Esophagus muscularis mucosa (tissue), 4 donors: ENCODE data around the gene PARP3. TPM values are rescaled to one million over a fixed set of nuclear protein-coding genes. Genes with fewer than 3 reads are reported as not detected.
"Not testable (repeated sequence)": the region's sequence is repeated elsewhere in the genome, so short reads cannot be mapped to it uniquely, and the experiment has no call there.

ENCODE experiments used
- DNase-seq: peaks from one replicate; pipeline ENCODE4 v3.0.0-alpha.2; 2017; ENCODE audit errors: extremely low spot score
- H3K27ac ChIP-seq, 4 donors: fragments of 200-600 bp; sonication (generic); replicated peaks in 1 of 4; 1 replicate in 3 of 4; 2 replicates in 1 of 4; pipeline ENCODE4 v1.5.1; 2016 to 2019; ENCODE audit warnings: mild to moderate bottlenecking in 1 of 4
- H3K27me3 ChIP-seq, 4 donors: fragments of 200-600 bp; sonication (generic); one replicate each; pipeline versions ENCODE4 v1.5.1 to v1.6.0; 2016 to 2019
- H3K36me3 ChIP-seq, 4 donors: fragments of 200-600 bp; sonication (generic); one replicate each; pipeline ENCODE4 v1.5.1; 2016 to 2019
- H3K4me1 ChIP-seq, 4 donors: fragments of 200-600 bp; sonication (generic); one replicate each; pipeline ENCODE4 v1.5.1; 2016 to 2019
- H3K4me3 ChIP-seq, 4 donors: fragments of 200-600 bp; sonication (generic); 1 replicate in 2 of 4; 2 replicates in 2 of 4; pipeline ENCODE4 v1.5.1; 2016 to 2019; ENCODE audit warnings: mild to moderate bottlenecking in 4 of 4, moderate library complexity in 1 of 4
- H3K9me3 ChIP-seq, 4 donors: fragments of 200-600 bp; sonication (generic); 1 replicate in 3 of 4; 2 replicates in 1 of 4; pipeline ENCODE4 v1.5.1; 2016 to 2019
- EP300 ChIP-seq: sonication (generic); formaldehyde crosslinking; IDR thresholded peaks from one replicate; pipeline ENCODE4 v1.6.1; 2017; ENCODE audit warnings: antibody characterized with exemption
- POLR2A ChIP-seq: fragments of 450-650 bp; IDR thresholded peaks from one replicate; pipeline ENCODE4 v1.6.1; 2017; ENCODE audit warnings: antibody characterized with exemption, moderate library complexity, mild to moderate bottlenecking, low read depth
- POLR2AphosphoS5 ChIP-seq, 2 donors: sonication (generic); formaldehyde crosslinking; IDR thresholded peaks; one replicate each; pipeline ENCODE4 v1.6.1; 2017; ENCODE audit warnings: antibody characterized with exemption in 2 of 2
- WGBS: methylation state at CpG from one replicate; pipeline ENCODE4 v1.1.5; 2018; 5-methylcytosine and 5-hydroxymethylcytosine counted together
- intact Hi-C: fragments of 100-400 bp; cut with DNase I; formaldehyde crosslinking; loops from one replicate; pipeline ENCODE4 v1.15.1; 2023
- total RNA-seq, 4 donors: library from RNA; depleted of rRNA; stranded (reverse); fragments of >200 nt; gene quantifications; one replicate each; pipeline versions ENCODE4 v1.1.0 to v1.2.1, GENCODE V29; 2016
- TF ChIP-seq, protein P1 (sequence below), 3 experiments: fragments of 200-600 bp in 2 of 3; fragments of 450-650 bp in 1 of 3; sonication (generic) in 2 of 3; IDR thresholded peaks; one replicate each; pipeline ENCODE4 v1.5.1; 2017 to 2019; ENCODE audit warnings: antibody characterized with exemption in 3 of 3, mild to moderate bottlenecking in 2 of 3, moderate library complexity in 1 of 3

Gene PARP3
- total RNA-seq, 4 donors from 2014 or later: 22.9 to 37.9 (median 30.1) TPM

GRCh38 chr3:51921081-51921578, 21.0 kb upstream of the PARP3 start:
- intact Hi-C loops: no loop called here
- H3K27ac ChIP-seq: no peak overlapping the region
- H3K9me3 ChIP-seq: no peaks in the 10 kb centered on the region
- peaks cover 0 to 5% (median 0%) of the 10 kb centered on the region in 4 donors for H3K4me1 ChIP-seq
- no peaks in the 10 kb centered on the region for H3K36me3 ChIP-seq
- no peak overlapping the region for H3K4me3 ChIP-seq
- TF ChIP-seq EP300: no peak
- no peak for TF ChIP-seq POLR2A
- no peak for TF ChIP-seq POLR2AphosphoS5 (IDR thresholded peaks at IDR 0.05)
- TF ChIP-seq, protein P1, sequence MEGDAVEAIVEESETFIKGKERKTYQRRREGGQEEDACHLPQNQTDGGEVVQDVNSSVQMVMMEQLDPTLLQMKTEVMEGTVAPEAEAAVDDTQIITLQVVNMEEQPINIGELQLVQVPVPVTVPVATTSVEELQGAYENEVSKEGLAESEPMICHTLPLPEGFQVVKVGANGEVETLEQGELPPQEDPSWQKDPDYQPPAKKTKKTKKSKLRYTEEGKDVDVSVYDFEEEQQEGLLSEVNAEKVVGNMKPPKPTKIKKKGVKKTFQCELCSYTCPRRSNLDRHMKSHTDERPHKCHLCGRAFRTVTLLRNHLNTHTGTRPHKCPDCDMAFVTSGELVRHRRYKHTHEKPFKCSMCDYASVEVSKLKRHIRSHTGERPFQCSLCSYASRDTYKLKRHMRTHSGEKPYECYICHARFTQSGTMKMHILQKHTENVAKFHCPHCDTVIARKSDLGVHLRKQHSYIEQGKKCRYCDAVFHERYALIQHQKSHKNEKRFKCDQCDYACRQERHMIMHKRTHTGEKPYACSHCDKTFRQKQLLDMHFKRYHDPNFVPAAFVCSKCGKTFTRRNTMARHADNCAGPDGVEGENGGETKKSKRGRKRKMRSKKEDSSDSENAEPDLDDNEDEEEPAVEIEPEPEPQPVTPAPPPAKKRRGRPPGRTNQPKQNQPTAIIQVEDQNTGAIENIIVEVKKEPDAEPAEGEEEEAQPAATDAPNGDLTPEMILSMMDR (IDR thresholded peaks at IDR 0.05): no peak
- 70% methylated on average over 11 of the region's 11 CpGs for WGBS
- peaks cover 0 to 10% (median 0%) of the 10 kb centered on the region in 4 donors for H3K27me3 ChIP-seq
- no peak for DNase-seq

DNA sequence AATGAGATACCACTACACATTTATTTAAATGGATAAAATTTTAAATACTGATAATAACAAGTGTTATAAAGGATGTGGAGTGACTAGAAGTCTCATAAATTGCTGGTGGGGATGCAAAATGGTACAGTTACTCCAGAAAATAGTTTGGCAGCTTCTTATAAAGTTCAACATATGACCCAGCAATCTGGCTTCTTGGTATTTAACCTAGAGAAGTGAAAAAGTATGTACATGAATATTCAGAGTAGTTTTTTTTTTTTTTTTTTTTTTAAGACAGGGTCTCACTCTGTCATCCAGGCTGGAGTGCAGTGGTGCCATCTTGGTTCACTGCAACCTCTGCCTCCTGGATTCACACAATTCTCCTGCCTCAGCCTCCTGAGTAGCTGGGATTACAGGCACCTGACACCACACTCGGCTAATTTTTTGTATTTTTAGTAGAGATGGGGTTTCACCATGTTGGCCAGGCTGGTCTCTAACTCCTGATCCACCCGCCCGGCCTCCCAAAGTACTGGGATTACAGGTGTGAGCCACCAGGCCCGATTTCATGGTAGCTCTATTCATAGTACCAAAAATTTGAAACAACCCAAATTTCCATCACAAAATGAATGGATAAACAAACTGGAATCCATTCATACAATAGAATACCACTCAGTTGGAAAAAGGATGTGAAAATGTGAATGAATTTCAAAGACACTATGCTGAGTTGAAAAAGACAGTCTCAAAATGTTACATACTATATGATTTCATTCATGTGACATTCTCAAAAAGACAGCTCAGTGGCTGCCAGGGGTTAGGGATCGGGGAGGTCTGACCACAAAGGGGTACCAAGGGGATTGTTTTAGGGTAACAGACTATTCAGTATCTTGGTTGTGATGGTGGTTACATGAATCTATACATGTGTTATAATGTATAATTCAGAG, 14.8 kb upstream of the PARP3 start:
- Histone ChIP-seq H3K4me3 (no peak overlapping the region), H3K9me3 (no peaks in the 10 kb centered on the region), H3K36me3 (peaks cover 0 to 11% (median under 1%) of the 10 kb centered on the region in 4 donors), H3K4me1 (no peaks in the 10 kb centered on the region), H3K27me3 (no peaks in the 10 kb centered on the region), H3K27ac (no peak overlapping the region)
- intact Hi-C loops: no loop called here
- DNase-seq: no peak
- WGBS: 90% methylated on average over 5 of the region's 5 CpGs
- no peak for TF ChIP-seq EP300
- no peak for TF ChIP-seq POLR2A
- TF ChIP-seq, protein P1 (IDR thresholded peaks at IDR 0.05): no peak
- no peak for TF ChIP-seq POLR2AphosphoS5 (IDR thresholded peaks at IDR 0.05)

- H3K9me3 ChIP-seq: no peaks in the 10 kb centered on the region
- H3K4me1 ChIP-seq: no peaks in the 10 kb centered on the region
- DNase-seq: no peak
- H3K27ac ChIP-seq: no peak overlapping the region
- 95% methylated on average over 7 of the region's 7 CpGs for WGBS
- TF ChIP-seq POLR2A: no peak
- TF ChIP-seq, protein P1 (IDR thresholded peaks at IDR 0.05): no peak
- TF ChIP-seq POLR2AphosphoS5 (IDR thresholded peaks at IDR 0.05): no peak
- TF ChIP-seq EP300: no peak
- peaks cover 4 to 22% (median 12%) of the 10 kb centered on the region in 4 donors for H3K36me3 ChIP-seq
- no peak overlapping the region for H3K4me3 ChIP-seq
- no peaks in the 10 kb centered on the region for H3K27me3 ChIP-seq
- intact Hi-C loops: no loop called here
These were observed 13.7 kb upstream of the PARP3 start for GRCh38 chr3:51928438-51928837.

DNA sequence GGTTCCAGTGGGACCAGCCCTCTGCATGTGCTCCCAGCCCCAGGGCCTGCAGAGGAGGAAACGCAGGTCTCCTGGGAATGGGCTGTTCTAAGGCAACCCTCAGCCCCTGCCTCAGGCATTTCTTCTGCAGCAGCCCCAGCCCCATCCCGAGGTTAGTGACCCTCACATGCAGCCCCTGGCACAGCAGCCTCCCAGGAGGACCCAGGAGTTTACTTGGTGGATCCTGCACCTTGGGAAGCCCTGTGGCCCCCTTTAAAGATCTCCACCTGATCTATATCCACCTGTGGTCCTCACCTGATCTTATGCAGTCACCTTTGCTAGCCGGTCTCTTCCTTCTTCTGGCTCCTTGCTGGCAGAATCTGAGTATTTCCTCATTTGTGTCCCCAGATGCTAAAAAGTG, 13.2 kb upstream of the PARP3 start:
- WGBS: 68% methylated on average over 2 of the region's 3 CpGs
- H3K27me3 ChIP-seq, intact Hi-C loops: not testable (repeated sequence)

GRCh38 chr3:51929420-51930003, 12.7 kb upstream of the PARP3 start:
- DNase-seq: no peak
- 81% methylated on average over 5 of the region's 5 CpGs for WGBS
- no peak overlapping the region for H3K27ac ChIP-seq
- H3K27me3 ChIP-seq: no peaks in the 10 kb centered on the region
- intact Hi-C loops: no loop called here
- no peak for TF ChIP-seq EP300
- no peak for TF ChIP-seq POLR2A
- no peak for TF ChIP-seq POLR2AphosphoS5 (IDR thresholded peaks at IDR 0.05)
- TF ChIP-seq, protein P1 (IDR thresholded peaks at IDR 0.05): no peak
- H3K36me3 ChIP-seq: peaks cover 15 to 33% (median 22%) of the 10 kb centered on the region in 4 donors
- H3K4me1 ChIP-seq: no peaks in the 10 kb centered on the region
- no peaks in the 10 kb centered on the region for H3K9me3 ChIP-seq
- no peak overlapping the region for H3K4me3 ChIP-seq

More for the DNA sequence above, 13.2 kb upstream of the PARP3 start:
- not testable (repeated sequence) for H3K4me3 ChIP-seq, H3K4me1 ChIP-seq, H3K27ac ChIP-seq, H3K9me3 ChIP-seq, DNase-seq
- peaks cover 9 to 27% (median 17%) of the 10 kb centered on the region in 4 donors for H3K36me3 ChIP-seq
